HCT116 (cell line): ENCODE results near the gene DOK7. TPM values are rescaled to one million over a fixed set of nuclear protein-coding genes. Genes with fewer than 3 reads are reported as not detected.
A peak's percentile ranks its signal among the peaks of the same experiment; 100 is the strongest.

Experiments
- ATAC-seq: fragments of 200-7000 bp; cut with Tn5 transposase; 2 replicates; pipeline ENCODE4 v1.9.1; 2020; ENCODE audit warnings: mild to moderate bottlenecking, moderate library complexity
- BruUV-seq: library from RNA; stranded (reverse); fragments of 400-500 nt; replicated peaks from 2 replicates; lab custom pipeline; 2021; lab: Mats Ljungman, UMichigan
- CTCF ChIA-PET: fragments of 300-600 bp; sonication (Branson Sonifier 250); formaldehyde crosslinking; loops from one replicate; lab custom pipeline; 2021; ENCODE audit warnings: antibody characterized with exemption; lab: Charles Lee
- POLR2A ChIA-PET: fragments of 300-600, 350-600 bp; sonication (Branson Sonifier 250); formaldehyde crosslinking; loops from one replicate; lab custom pipeline; 2021; ENCODE audit warnings: antibody characterized with exemption; lab: Charles Lee
- RAD21 ChIA-PET, 2 experiments: fragments of 300-600 bp; sonication (Branson Sonifier 250); formaldehyde crosslinking; loops; one replicate each; lab custom pipeline; 2023; ENCODE audit warnings: low total read pairs in 2 of 2; ENCODE audit not compliant: uncharacterized antibody in 2 of 2, unreplicated experiment in 2 of 2, low non-redundant PET in 1 of 2; lab: Charles Lee
- DNase-seq: peaks from one replicate; pipeline ENCODE4 v3.0.0-alpha.2; 2010; ENCODE audit warnings: low read depth, low spot score
- H2AFZ ChIP-seq: fragments of 200-600 bp; shearing (Covaris generic), sonication (generic); 2 replicates; pipeline ENCODE4 v1.6.1; 2017; ENCODE audit warnings: low read depth, mixed run types, mixed read lengths, antibody characterized with exemption, low read length; ENCODE audit not compliant: poor library complexity, severe bottlenecking
- H3K27ac ChIP-seq: 2 replicates; pipeline ENCODE4 v1.5.1; 2012; ENCODE audit warnings: low read depth, low read length
- H3K27me3 ChIP-seq: fragments of 200-600 bp; sonication (generic); 2 replicates; pipeline ENCODE4 v1.6.1; 2016; ENCODE audit warnings: mixed run types, low read length, mixed read lengths; ENCODE audit not compliant: insufficient read depth
- H3K36me3 ChIP-seq, 2 experiments: fragments of 200-500 bp in 1 of 2; fragments of 200-600 bp in 1 of 2; sonication (Bioruptor generic) in 1 of 2; sonication (generic) in 1 of 2; 2 replicates each; pipeline versions ENCODE4 v1.5.1 to v1.6.1; 2014 to 2016; ENCODE audit warnings: low read length in 2 of 2, inconsistent platforms in 1 of 2, mixed read lengths in 1 of 2, mixed run types in 1 of 2; ENCODE audit not compliant: insufficient read depth in 2 of 2, control insufficient read depth in 1 of 2
- H3K4me1 ChIP-seq, 2 experiments: fragments of 200-600 bp in 1 of 2; sonication (generic) in 1 of 2; 2 replicates each; pipeline versions ENCODE4 v1.5.1 to v1.6.1; 2012 to 2017; ENCODE audit warnings: low read length in 2 of 2, inconsistent platforms in 1 of 2, mild to moderate bottlenecking in 1 of 2, mixed read lengths in 1 of 2, mixed run types in 1 of 2, moderate library complexity in 1 of 2; ENCODE audit not compliant: insufficient read depth in 2 of 2, control insufficient read depth in 1 of 2
- H3K4me2 ChIP-seq: fragments of 200-600 bp; sonication (generic); 2 replicates; pipeline ENCODE4 v1.6.1; 2017; ENCODE audit warnings: mixed run types, low read length, mixed read lengths
- H3K4me3 ChIP-seq, 2 experiments: fragments of 200-600 bp in 1 of 2; sonication (generic) in 1 of 2; replicated peaks in 1 of 2; 2 replicates each; pipeline ENCODE4 v1.5.1; 2011 to 2016; ENCODE audit warnings: low read length in 2 of 2, control low read depth in 1 of 2, low read depth in 1 of 2, mild to moderate bottlenecking in 1 of 2, mixed read lengths in 1 of 2, mixed run types in 1 of 2
- H3K79me2 ChIP-seq: fragments of 200-600 bp; sonication (generic); 2 replicates; pipeline ENCODE4 v1.6.1; 2017; ENCODE audit warnings: mild to moderate bottlenecking, mixed run types, low read length, moderate library complexity, mixed read lengths; ENCODE audit not compliant: insufficient read depth
- H3K9ac ChIP-seq: fragments of 200-600 bp; sonication (generic); 2 replicates; pipeline ENCODE4 v1.6.1; 2016; ENCODE audit warnings: low read length, mixed read lengths
- H3K9me2 ChIP-seq: fragments of 200-600 bp; sonication (generic), shearing (Covaris generic); 2 replicates; pipeline ENCODE4 v1.6.1; 2017; ENCODE audit warnings: mixed run types, mild to moderate bottlenecking, moderate library complexity; ENCODE audit not compliant: insufficient read depth
- H3K9me3 ChIP-seq, 2 experiments: fragments of 200-500 bp in 1 of 2; fragments of 200-600 bp in 1 of 2; sonication (Bioruptor generic) in 1 of 2; sonication (generic) in 1 of 2; 2 replicates each; pipeline ENCODE4 v1.6.1; 2014 to 2017; ENCODE audit warnings: low read length in 2 of 2, mixed read lengths in 2 of 2, inconsistent platforms in 1 of 2, low read depth in 1 of 2, mild to moderate bottlenecking in 1 of 2, mixed run types in 1 of 2, moderate library complexity in 1 of 2; ENCODE audit not compliant: control insufficient read depth in 1 of 2, insufficient read depth in 1 of 2
- H4K20me1 ChIP-seq: fragments of 200-600 bp; sonication (generic), shearing (Covaris generic); 2 replicates; pipeline ENCODE4 v1.6.1; 2017; ENCODE audit warnings: mixed run types, mild to moderate bottlenecking, moderate library complexity; ENCODE audit not compliant: insufficient read depth
- CBX3 ChIP-seq: IDR thresholded peaks from 2 replicates; pipeline ENCODE4 v1.6.1; 2012; ENCODE audit warnings: low read depth
- CEBPB ChIP-seq: IDR thresholded peaks from 2 replicates; pipeline ENCODE4 v1.6.1; 2012; ENCODE audit warnings: low read depth
- CTCF ChIP-seq, 3 experiments: fragments of 200-600 bp in 1 of 3; sonication (generic) in 1 of 3; IDR thresholded peaks in 2 of 3; conservative IDR thresholded peaks in 1 of 3; 2 replicates each; pipeline ENCODE4 v1.5.1; 2012 to 2017; ENCODE audit warnings: low read depth in 2 of 3, low read length in 2 of 3, antibody characterized with exemption in 1 of 3, borderline replicate concordance in 1 of 3, control low read depth in 1 of 3, mild to moderate bottlenecking in 1 of 3, mixed read lengths in 1 of 3, mixed run types in 1 of 3, moderate library complexity in 1 of 3; ENCODE audit not compliant: insufficient read depth in 1 of 3
- ELF1 ChIP-seq: IDR thresholded peaks from 2 replicates; pipeline ENCODE4 v1.6.1; 2012; ENCODE audit warnings: low read depth, borderline replicate concordance
- EZH2phosphoT487 ChIP-seq: fragments of 200-600 bp; IDR thresholded peaks from 2 replicates; pipeline ENCODE4 v1.6.1; 2018; ENCODE audit warnings: antibody characterized with exemption, borderline replicate concordance
- FOSL1 ChIP-seq: IDR thresholded peaks from 2 replicates; pipeline ENCODE4 v1.6.1; 2012; ENCODE audit warnings: low read depth
- JUND ChIP-seq: IDR thresholded peaks from 2 replicates; pipeline ENCODE4 v1.6.1; 2012
- POLR2AphosphoS5 ChIP-seq: IDR thresholded peaks from 2 replicates; pipeline ENCODE4 v1.6.1; 2011; ENCODE audit warnings: mild to moderate bottlenecking, low read depth, low read length, moderate library complexity
- RAD21 ChIP-seq: IDR thresholded peaks from 2 replicates; pipeline ENCODE4 v1.6.1; 2012; ENCODE audit warnings: low read depth, mild to moderate bottlenecking
- SIN3A ChIP-seq: IDR thresholded peaks from 2 replicates; pipeline ENCODE4 v1.6.1; 2012; ENCODE audit warnings: low read depth
- SP1 ChIP-seq: IDR thresholded peaks from 2 replicates; pipeline ENCODE4 v1.6.1; 2012; ENCODE audit warnings: low read depth
- TCF7L2 ChIP-seq: IDR thresholded peaks from 2 replicates; pipeline ENCODE4 v1.7.0; 2011; ENCODE audit warnings: borderline replicate concordance, inconsistent platforms; ENCODE audit not compliant: insufficient read depth, insufficient read length; ENCODE audit errors: extremely low read depth
- YY1 ChIP-seq: IDR thresholded peaks from 2 replicates; pipeline ENCODE4 v1.6.1; 2011; ENCODE audit warnings: low read length, low read depth, moderate library complexity, mild to moderate bottlenecking; ENCODE audit not compliant: insufficient replicate concordance; ENCODE audit errors: extremely low read depth
- ZBTB33 ChIP-seq: IDR thresholded peaks from 2 replicates; pipeline ENCODE4 v1.6.1; 2011; ENCODE audit warnings: mild to moderate bottlenecking, low read length, moderate library complexity; ENCODE audit not compliant: insufficient replicate concordance; ENCODE audit errors: extremely low read depth
- ZFX ChIP-seq: fragments of 450-650 bp; IDR thresholded peaks from 2 replicates; pipeline ENCODE4 v1.6.1; 2017
- intact Hi-C: fragments of 100-400 bp; cut with micrococcal nuclease; formaldehyde crosslinking; loops from 2 replicates; pipeline ENCODE4 v1.10.0; 2022
- total RNA-seq: library from RNA; stranded (reverse); gene quantifications from one replicate; pipeline ENCODE4 v1.2.1, GENCODE V29; 2021; ENCODE audit not compliant: unreplicated experiment
- TF ChIP-seq, protein P1 (sequence below): IDR thresholded peaks from 2 replicates; pipeline ENCODE4 v1.6.1; 2012; ENCODE audit warnings: low read depth

DOK7 gene
- total RNA-seq, 1 experiment from 2014 or later = 2.4 TPM

DNA sequence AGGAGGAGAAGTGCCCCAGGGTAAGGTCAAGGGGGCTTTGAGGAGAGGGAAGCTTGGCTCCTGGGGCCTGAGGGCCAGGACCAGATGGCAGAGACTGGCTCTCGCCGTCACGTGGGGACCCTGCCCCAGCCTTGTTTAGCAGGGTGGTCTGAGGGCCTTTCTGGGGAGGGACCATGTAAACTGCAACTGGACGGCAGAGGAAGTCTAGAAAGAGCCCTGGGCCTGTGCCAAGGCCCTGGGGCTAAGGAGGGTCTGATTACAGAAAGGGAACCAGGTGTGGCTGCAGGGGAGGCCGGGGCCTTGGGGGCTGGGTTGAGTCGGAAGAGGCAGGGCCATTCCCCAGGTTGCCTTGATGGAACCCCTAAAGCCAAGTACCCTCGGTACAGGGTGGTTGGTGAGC is 23.1 kb upstream of the DOK7 start:
- Histone ChIP-seq H2AFZ (no peak overlapping the region), H3K4me2 (no peak overlapping the region), H3K9ac (no peak overlapping the region), H3K27ac (peak overlapping the region; percentile 12; the same call in 1 of the 2 replicates), H4K20me1 (no peaks in the 10 kb centered on the region), H3K36me3 (no peaks in the 10 kb centered on the region), H3K27me3 (no peaks in the 10 kb centered on the region), H3K4me3 (no peak overlapping the region), H3K9me2 (no peaks in the 10 kb centered on the region), H3K4me1 (peaks cover 25 to 42% of the 10 kb centered on the region in 2 experiments), H3K9me3 (no peaks in the 10 kb centered on the region), H3K79me2 (no peaks in the 10 kb centered on the region)
- RAD21 ChIA-PET = no interaction called here
- ATAC-seq (no peak), DNase-seq (no peak)
- POLR2A ChIA-PET = no interaction called here
- intact Hi-C loops = no loop called here
- BruUV-seq = no TSS peak
- CTCF ChIA-PET = no interaction called here
- no peak for TF ChIP-seq TCF7L2
- no peak for TF ChIP-seq EZH2phosphoT487
- TF ChIP-seq RAD21 = no peak
- TF ChIP-seq FOSL1 = no peak
- no peak for TF ChIP-seq SP1
- TF ChIP-seq CEBPB = no peak
- TF ChIP-seq SIN3A = no peak
- TF ChIP-seq CBX3 = no peak
- TF ChIP-seq JUND = no peak
- no peak for TF ChIP-seq CTCF (IDR thresholded peaks at IDR 0.05 in 2 of 3, conservative IDR thresholded peaks at IDR 0.05 in 1 of 3; ENCODE audit: borderline replicate concordance in 1 of 3, insufficient read depth in 1 of 3, low read depth in 2 of 3, low read length in 2 of 3)
- no peak for TF ChIP-seq YY1
- TF ChIP-seq POLR2AphosphoS5 = no peak
- TF ChIP-seq ELF1 = no peak
- TF ChIP-seq, protein P1, sequence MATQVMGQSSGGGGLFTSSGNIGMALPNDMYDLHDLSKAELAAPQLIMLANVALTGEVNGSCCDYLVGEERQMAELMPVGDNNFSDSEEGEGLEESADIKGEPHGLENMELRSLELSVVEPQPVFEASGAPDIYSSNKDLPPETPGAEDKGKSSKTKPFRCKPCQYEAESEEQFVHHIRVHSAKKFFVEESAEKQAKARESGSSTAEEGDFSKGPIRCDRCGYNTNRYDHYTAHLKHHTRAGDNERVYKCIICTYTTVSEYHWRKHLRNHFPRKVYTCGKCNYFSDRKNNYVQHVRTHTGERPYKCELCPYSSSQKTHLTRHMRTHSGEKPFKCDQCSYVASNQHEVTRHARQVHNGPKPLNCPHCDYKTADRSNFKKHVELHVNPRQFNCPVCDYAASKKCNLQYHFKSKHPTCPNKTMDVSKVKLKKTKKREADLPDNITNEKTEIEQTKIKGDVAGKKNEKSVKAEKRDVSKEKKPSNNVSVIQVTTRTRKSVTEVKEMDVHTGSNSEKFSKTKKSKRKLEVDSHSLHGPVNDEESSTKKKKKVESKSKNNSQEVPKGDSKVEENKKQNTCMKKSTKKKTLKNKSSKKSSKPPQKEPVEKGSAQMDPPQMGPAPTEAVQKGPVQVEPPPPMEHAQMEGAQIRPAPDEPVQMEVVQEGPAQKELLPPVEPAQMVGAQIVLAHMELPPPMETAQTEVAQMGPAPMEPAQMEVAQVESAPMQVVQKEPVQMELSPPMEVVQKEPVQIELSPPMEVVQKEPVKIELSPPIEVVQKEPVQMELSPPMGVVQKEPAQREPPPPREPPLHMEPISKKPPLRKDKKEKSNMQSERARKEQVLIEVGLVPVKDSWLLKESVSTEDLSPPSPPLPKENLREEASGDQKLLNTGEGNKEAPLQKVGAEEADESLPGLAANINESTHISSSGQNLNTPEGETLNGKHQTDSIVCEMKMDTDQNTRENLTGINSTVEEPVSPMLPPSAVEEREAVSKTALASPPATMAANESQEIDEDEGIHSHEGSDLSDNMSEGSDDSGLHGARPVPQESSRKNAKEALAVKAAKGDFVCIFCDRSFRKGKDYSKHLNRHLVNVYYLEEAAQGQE = no peak
- no peak for TF ChIP-seq ZBTB33
- no peak for TF ChIP-seq ZFX
